ENCODE results near the gene GJA9.
"Not testable (repeated sequence)": the region's sequence is repeated elsewhere in the genome, so short reads cannot be mapped to it uniquely, and the experiment has no call there.

The GJA9 gene

GRCh38 chr1:38881487-38881886, at the start of gene GJA9:
GJA9 (minus strand) TSS chr1:38881587; CDS start chr1:38876098, 5,489 bp downstream.
- DNase-seq: no peak

GRCh38 chr1:38929476-38929875, 48.1 kb upstream of the GJA9 start:
- DNase-seq: no peak

- no peak for DNase-seq
These were observed 47.7 kb upstream of the GJA9 start for GRCh38 chr1:38929054-38929453.

- DNase-seq: no peak
These were observed 44.7 kb upstream of the GJA9 start for GRCh38 chr1:38926091-38926490.

- no peak for DNase-seq
These were observed 44.0 kb upstream of the GJA9 start for GRCh38 chr1:38925391-38925790.

GRCh38 chr1:38923607-38924006, 42.2 kb upstream of the GJA9 start:
- DNase-seq: no peak

GRCh38 chr1:38919130-38919529, 37.7 kb upstream of the GJA9 start:
- DNase-seq: no peak

- no peak for DNase-seq
These were observed 37.2 kb upstream of the GJA9 start for GRCh38 chr1:38918568-38918967.

GRCh38 chr1:38917772-38918171, 36.4 kb upstream of the GJA9 start:
- no peak for DNase-seq

- no peak for DNase-seq
These were observed 36.0 kb upstream of the GJA9 start for GRCh38 chr1:38917337-38917736.

- DNase-seq: no peak
These were observed 34.1 kb upstream of the GJA9 start for GRCh38 chr1:38915352-38915948.

GRCh38 chr1:38914908-38915307, 33.5 kb upstream of the GJA9 start:
- DNase-seq: not testable (repeated sequence)

GRCh38 chr1:38908821-38909220, 27.4 kb upstream of the GJA9 start:
- no peak for DNase-seq

GRCh38 chr1:38905985-38906384, 24.6 kb upstream of the GJA9 start:
- DNase-seq: no peak

GRCh38 chr1:38899560-38899959, 18.2 kb upstream of the GJA9 start:
- DNase-seq: no peak

- DNase-seq: no peak
These were observed 17.4 kb upstream of the GJA9 start for GRCh38 chr1:38898653-38899230.

GRCh38 chr1:38896169-38896568, 14.8 kb upstream of the GJA9 start:
- DNase-seq: no peak

GRCh38 chr1:38892976-38893375, 11.6 kb upstream of the GJA9 start:
- no peak for DNase-seq

- no peak for DNase-seq
These were observed 10.4 kb upstream of the GJA9 start for GRCh38 chr1:38891753-38892152.

GRCh38 chr1:38889589-38889988, 8.2 kb upstream of the GJA9 start:
- DNase-seq: no peak

- DNase-seq: no peak
These were observed 7.3 kb upstream of the GJA9 start for GRCh38 chr1:38888423-38889333.

GRCh38 chr1:38885092-38885491, 3.7 kb upstream of the GJA9 start:
- DNase-seq: no peak

GRCh38 chr1:38875811-38876210, 5.6 kb downstream of the GJA9 start:
- DNase-seq: no peak
